ENCODE measurements around the gene ZMYM2. TPM values are rescaled to one million over a fixed set of nuclear protein-coding genes. Genes with fewer than 3 reads are reported as not detected.
A peak's percentile ranks its signal among the peaks of the same experiment; 100 is the strongest.

Gene ZMYM2
- 75.3 and 77.7 TPM in 2 replicates for total RNA-seq
- polyA plus RNA-seq, result 10.9 and 14.7 TPM in 2 replicates
- 14.6 and 16.3 TPM in 2 replicates for polyA plus RNA-seq (2011; cell fraction: cytosol; rRNA removed)
- 70.5 and 90.3 TPM in 2 replicates for polyA plus RNA-seq (2011; cell fraction: nucleus; rRNA removed)
- 39.6 and 43.9 TPM in 2 replicates for polyA plus RNA-seq (2012)
- polyA minus RNA-seq, result 56.5 and 61.8 TPM in 2 replicates
- 12.6 TPM for polyA minus RNA-seq (2011; cell fraction: cytosol; rRNA and poly(A)+ RNA removed)
- 136 and 191 TPM in 2 replicates for polyA minus RNA-seq (2011; cell fraction: nucleus; rRNA and poly(A)+ RNA removed)
- Bru-seq, nascent RNA, result percentile 95 among the genes with signal in this experiment
- BruChase-seq, experiment 1, labeled RNA remaining after a 6-hour chase, result percentile 89 among the genes with signal in this experiment
- percentile 95 among the genes with signal in this experiment for BruChase-seq, experiment 2, labeled RNA remaining after a 2-hour chase
- long read RNA-seq, full-length matches to known transcripts, result 4 of 26 reads
- long read RNA-seq, partial matches to known transcripts, result 10 of 26 reads
- long read RNA-seq, other reads (novel, unspliced or antisense), result 12 of 26 reads

DNA sequence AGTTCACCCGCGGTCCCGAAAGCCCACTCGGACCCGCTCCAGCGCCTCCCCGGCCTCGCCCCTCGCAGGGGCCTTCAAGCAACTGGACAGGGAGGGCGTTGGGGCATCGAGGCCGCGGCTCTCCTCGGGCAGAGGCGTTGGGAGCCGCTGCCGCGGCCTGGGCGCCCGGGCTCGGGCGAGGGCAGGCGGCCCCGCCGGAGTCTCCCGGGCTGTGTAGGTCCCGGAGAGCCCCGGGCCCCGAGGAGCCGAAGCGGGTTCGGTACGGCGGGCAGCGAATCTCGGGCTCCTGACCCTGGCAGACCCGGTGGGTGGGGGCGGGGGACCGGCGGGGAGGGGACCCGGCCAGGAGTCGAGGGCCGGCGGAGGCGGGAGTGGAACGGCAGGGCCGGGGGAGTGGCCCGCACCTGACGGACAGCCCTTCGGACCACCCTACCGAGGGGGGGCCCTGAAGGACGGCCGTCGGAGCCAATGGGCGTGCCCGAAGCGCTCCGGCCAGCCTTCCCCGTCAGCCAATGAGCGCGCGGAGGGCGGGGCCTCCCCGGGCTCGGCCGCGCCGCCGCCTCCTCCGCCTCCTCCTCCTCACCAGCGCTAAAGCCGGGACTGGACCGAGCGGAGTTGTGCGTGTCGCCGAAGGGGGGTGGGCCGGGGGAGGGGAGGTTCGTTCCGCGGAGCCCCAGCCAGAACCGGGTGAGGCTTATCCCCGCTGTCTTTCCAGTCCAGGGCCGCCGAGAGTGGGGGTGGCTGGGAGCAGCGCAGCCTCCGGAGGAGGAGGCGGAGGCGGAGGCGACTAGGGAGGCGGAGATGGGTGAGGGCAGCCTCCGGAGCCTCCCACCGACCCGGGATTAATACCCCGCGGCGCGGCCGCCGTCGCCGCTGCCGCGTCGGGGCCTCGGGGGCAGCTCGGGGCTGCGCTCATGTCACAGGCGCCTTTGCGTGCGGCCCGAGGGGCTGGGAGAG lies at the start of gene ZMYM2:
Gene ZMYM2 (plus strand): TSS at position 573 of the 957 bp plus-strand sequence. CDS start 34,346 bp downstream, outside the sequence.
- FAIRE-seq (peak; percentile 89), DNase-seq (ENCODE audit: low read depth, low spot score) (peak; percentile 97)
- H3K9ac ChIP-seq (replicated peaks; ENCODE audit: extremely low read depth, insufficient read depth, low read length), result peak within 1 kb of the TSS; percentile 87
- dilution Hi-C loops (cut with MboI; ENCODE audit: extremely low pct_ligation_motif_present, low sequenced_read_pairs), result no loop called here
- no peaks in the 10 kb centered on the region for H3K9me3 ChIP-seq (replicated peaks; ENCODE audit: control insufficient read depth, insufficient read depth, low read length)
- H3K4me2 ChIP-seq (ENCODE audit: insufficient read depth, low read length), result peak within 1 kb of the TSS; percentile 97
- CTCF ChIA-PET, result interaction anchor here (0.7 to 3.3 kb wide), 3 partner anchors 22 to 32 kb away, joined by 3 to 12 read pairs (median 6); no protein-coding TSS in a partner anchor
- peaks cover 25% of the 10 kb centered on the region for H3K4me1 ChIP-seq (ENCODE audit: control insufficient read depth, extremely low read depth, insufficient read depth, low read length)
- POLR2A ChIA-PET, result no interaction called here
- no TSS peak for BruUV-seq (replicated peaks)
- peak within 1 kb of the TSS; percentile 82 for H2AFZ ChIP-seq (ENCODE audit: low read depth, low read length)
- TF ChIP-seq EZH2 (IDR thresholded peaks at IDR 0.05; ENCODE audit: borderline replicate concordance, low read depth, low read length, severe bottlenecking) (no peak), POLR2AphosphoS5 (IDR thresholded peaks at IDR 0.05; ENCODE audit: insufficient read depth, low read depth, low read length) (peak; percentile 32), MYC (IDR thresholded peaks at IDR 0.05; ENCODE audit: low read depth, low read length) (no peak), POLR2A (IDR thresholded peaks at IDR 0.05; ENCODE audit: low read depth, low read length) (peak; percentile 72), FOS (IDR thresholded peaks at IDR 0.05; ENCODE audit: borderline replicate concordance, insufficient read depth, low read length) (no peak)
- TF ChIP-seq, protein P1, sequence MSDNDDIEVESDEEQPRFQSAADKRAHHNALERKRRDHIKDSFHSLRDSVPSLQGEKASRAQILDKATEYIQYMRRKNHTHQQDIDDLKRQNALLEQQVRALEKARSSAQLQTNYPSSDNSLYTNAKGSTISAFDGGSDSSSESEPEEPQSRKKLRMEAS (IDR thresholded peaks at IDR 0.05; ENCODE audit: insufficient read depth, insufficient read length), result no peak
- TF ChIP-seq, protein P2, sequence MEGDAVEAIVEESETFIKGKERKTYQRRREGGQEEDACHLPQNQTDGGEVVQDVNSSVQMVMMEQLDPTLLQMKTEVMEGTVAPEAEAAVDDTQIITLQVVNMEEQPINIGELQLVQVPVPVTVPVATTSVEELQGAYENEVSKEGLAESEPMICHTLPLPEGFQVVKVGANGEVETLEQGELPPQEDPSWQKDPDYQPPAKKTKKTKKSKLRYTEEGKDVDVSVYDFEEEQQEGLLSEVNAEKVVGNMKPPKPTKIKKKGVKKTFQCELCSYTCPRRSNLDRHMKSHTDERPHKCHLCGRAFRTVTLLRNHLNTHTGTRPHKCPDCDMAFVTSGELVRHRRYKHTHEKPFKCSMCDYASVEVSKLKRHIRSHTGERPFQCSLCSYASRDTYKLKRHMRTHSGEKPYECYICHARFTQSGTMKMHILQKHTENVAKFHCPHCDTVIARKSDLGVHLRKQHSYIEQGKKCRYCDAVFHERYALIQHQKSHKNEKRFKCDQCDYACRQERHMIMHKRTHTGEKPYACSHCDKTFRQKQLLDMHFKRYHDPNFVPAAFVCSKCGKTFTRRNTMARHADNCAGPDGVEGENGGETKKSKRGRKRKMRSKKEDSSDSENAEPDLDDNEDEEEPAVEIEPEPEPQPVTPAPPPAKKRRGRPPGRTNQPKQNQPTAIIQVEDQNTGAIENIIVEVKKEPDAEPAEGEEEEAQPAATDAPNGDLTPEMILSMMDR (IDR thresholded peaks at IDR 0.05; ENCODE audit: extremely low read depth in 1 of 2, insufficient read depth in 1 of 2, low read depth in 1 of 2, low read length in 2 of 2), result no peak
- peak within 1 kb of the TSS; percentile 74 to 97 (median 97) for H3K4me3 ChIP-seq (replicated peaks in 1 of 3; ENCODE audit: insufficient read depth in 1 of 3, low read depth in 1 of 3, low read length in 3 of 3)
- intact Hi-C loops (cut with micrococcal nuclease), result loop anchor here (2.0 kb wide), 1 partner anchor 176 kb away; the partner anchor contains the start of gene PSPC1
- peaks cover 3 to 10% of the 10 kb centered on the region in 2 experiments for H3K27me3 ChIP-seq (ENCODE audit: control insufficient read depth in 2 of 2, insufficient read depth in 2 of 2, low read length in 2 of 2)
- peaks cover 39% of the 10 kb centered on the region for H3K79me2 ChIP-seq (ENCODE audit: control insufficient read depth, insufficient read depth, low read length)
- H3K36me3 ChIP-seq (ENCODE audit: control insufficient read depth in 2 of 2, extremely low read depth in 1 of 2, insufficient read depth in 2 of 2, low read length in 2 of 2), result peaks cover 0 to 4% of the 10 kb centered on the region in 2 experiments
- H4K20me1 ChIP-seq (replicated peaks; ENCODE audit: control insufficient read depth, extremely low read depth, insufficient read depth, low read length), result peaks cover 6% of the 10 kb centered on the region
- H3K27ac ChIP-seq (ENCODE audit: insufficient read depth, low read depth, low read length), result peak within 1 kb of the TSS; percentile 82
- peaks cover 2% of the 10 kb centered on the region for H3K9me1 ChIP-seq (replicated peaks; ENCODE audit: control insufficient read depth, extremely low read depth, insufficient read depth, low read length)
